Vagina (tissue), 2 donors: ENCODE data around the gene MEI1.

ENCODE experiments used
- POLR2A ChIP-seq, 2 donors: fragments of 450-650 bp; IDR thresholded peaks; one replicate each; pipeline ENCODE4 v1.6.1; 2017; ENCODE audit warnings: antibody characterized with exemption in 2 of 2, mild to moderate bottlenecking in 2 of 2, moderate library complexity in 2 of 2
- TF ChIP-seq, protein P1 (sequence below), 3 experiments: fragments of 450-650 bp in 2 of 3; fragments of 200-600 bp in 1 of 3; sonication (generic) in 1 of 3; IDR thresholded peaks; one replicate each; pipeline ENCODE4 v1.5.1; 2017 to 2019; ENCODE audit warnings: antibody characterized with exemption in 3 of 3, mild to moderate bottlenecking in 2 of 3, moderate library complexity in 2 of 3

DNA sequence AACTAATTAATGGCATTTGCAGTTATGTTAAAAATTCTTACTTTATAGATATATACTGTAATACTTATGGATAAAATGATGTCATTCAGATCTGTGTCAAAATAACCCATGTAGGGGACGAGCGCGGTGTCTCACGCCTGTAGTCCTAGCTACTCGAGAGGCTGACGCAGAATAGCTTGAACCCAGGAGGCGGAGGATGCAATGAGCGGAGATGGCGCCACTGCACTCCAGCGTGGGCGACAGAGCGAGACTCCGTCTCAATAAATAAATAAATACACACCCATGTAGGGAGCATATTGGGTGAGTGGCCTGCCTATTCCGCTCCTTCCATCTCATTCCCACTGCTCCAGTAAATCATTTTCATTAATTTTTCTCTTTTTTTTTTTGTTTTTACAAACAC, 17.7 kb upstream of the MEI1 start:
- TF ChIP-seq, protein P1, sequence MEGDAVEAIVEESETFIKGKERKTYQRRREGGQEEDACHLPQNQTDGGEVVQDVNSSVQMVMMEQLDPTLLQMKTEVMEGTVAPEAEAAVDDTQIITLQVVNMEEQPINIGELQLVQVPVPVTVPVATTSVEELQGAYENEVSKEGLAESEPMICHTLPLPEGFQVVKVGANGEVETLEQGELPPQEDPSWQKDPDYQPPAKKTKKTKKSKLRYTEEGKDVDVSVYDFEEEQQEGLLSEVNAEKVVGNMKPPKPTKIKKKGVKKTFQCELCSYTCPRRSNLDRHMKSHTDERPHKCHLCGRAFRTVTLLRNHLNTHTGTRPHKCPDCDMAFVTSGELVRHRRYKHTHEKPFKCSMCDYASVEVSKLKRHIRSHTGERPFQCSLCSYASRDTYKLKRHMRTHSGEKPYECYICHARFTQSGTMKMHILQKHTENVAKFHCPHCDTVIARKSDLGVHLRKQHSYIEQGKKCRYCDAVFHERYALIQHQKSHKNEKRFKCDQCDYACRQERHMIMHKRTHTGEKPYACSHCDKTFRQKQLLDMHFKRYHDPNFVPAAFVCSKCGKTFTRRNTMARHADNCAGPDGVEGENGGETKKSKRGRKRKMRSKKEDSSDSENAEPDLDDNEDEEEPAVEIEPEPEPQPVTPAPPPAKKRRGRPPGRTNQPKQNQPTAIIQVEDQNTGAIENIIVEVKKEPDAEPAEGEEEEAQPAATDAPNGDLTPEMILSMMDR (IDR thresholded peaks at IDR 0.05), result no peak
- TF ChIP-seq POLR2A (IDR thresholded peaks at IDR 0.05), result no peak
